Measurements from ENCODE around the gene TMEM109.
"Not testable (repeated sequence)": the region's sequence is repeated elsewhere in the genome, so short reads cannot be mapped to it uniquely, and the experiment has no call there.

TMEM109 gene

DNA sequence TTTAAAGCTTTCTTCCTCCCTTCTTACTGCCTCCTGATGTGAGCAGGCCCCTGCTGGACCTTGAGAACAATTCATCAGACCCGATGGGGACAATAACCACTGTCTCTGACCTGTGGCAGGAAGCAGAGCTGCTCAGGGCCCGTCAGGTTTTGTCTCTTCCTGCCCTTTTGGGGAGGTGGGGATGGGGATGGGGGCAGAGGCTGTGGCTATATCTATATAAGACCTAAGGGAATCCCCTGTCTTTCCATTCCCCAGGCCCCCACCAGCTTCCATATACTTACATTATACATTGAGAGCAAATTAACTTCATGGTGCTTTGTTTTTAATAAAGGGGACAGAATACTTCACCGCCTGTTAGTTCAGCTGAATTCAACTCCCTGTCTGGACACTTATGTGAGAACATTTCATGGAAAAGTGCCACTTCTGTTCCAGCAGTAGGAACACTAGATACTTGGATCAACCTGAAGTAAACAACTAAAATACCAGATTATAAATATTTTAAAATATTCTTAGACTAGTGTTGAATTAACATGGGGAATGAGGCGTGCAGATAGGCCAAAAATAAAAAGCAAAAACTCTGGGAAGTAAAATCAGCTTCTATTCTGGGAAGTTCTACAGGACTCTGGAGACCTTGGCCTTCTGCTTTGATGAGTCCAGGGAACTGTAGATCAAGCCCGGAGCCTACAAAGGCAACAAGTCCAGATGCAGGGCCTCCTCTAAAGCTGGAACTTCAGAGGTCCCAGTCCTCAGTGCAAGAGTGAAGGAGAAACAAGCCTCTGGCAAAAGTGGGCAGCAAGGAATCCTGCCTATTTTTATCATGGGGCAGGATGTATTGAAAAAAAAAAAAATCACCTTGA, 35.5 kb upstream of the TMEM109 start:
- no peak for DNase-seq (ENCODE audit: low read depth)

DNA sequence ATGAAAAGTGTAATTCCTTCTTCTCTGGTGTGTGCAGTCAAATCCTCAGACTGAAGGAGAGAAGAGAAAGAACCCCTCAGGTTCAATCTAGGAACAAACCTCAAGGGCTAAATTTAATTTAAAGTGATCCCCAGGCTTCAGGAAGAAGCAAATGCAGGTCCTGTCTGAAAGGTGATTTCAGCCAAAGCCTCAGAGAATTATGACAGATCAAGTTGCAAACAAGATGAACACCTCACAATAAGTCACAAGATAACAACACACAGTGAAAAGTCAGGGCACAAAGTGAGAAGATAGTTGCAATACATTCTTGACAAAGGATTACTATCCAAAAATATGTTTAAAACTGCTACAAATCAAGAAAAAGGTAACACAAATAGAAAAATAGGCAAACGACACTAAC, 34.9 kb upstream of the TMEM109 start:
- no peak for DNase-seq (ENCODE audit: low read depth)

DNA sequence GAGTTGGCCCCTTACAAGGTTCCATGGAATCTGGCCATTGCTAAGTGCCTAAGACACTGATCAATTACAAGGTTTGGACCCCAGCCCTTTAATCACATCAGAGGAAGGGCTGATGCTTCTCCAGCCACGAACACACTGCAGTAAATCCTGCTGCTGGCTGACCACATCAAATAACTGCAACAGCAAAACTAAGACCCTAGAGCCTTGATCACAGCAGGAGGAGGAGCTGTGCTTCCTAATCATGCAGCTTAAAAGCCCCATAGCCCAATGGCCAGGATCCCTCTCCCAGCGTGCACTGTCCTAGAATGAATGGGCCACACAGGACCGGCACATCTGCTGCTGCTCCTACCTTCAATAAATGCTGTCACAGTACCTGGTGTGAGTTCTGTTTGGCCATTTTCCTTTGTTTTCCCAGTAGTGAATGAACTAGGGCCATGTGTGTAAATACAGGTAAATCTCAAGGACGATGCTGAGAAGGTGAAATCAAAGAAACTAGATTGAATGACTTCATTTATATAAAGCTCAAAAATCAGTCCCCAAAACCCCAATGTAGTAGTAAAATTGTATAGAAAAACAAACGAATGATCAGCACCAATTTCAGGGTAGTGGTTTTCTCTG, 33.9 kb upstream of the TMEM109 start:
- no peak for DNase-seq (ENCODE audit: low read depth)

DNA sequence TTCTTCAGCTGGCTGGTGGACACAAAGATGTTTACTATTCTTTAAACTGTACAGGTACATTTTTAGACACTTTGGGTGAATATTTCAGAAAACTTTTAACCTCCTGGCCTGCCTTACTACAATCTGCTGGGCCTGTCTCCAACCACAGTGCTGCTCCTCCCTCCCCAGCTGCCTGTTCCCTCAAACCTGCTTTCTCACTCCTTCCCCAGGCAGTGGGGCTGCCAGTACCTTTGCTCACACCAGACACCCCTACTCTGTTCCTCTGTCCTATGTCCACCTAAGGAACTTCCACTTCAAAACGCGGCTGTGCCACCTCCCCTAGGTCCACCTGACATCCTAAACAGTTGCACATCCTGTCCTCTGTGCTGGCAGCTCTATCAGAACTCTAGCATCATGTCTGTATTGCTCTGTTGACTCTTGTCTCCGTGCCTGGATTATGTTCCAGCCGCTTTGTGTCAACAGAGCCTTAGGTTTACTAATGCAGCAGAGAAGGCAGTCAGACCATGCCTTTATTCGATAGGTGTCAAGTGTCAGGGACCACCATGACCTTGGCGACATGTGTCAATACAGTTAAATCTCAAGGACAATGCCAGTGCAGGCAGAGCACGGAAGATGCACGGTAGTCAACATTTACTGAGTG, 33.2 kb upstream of the TMEM109 start:
- no peak for DNase-seq (ENCODE audit: low read depth)

DNA sequence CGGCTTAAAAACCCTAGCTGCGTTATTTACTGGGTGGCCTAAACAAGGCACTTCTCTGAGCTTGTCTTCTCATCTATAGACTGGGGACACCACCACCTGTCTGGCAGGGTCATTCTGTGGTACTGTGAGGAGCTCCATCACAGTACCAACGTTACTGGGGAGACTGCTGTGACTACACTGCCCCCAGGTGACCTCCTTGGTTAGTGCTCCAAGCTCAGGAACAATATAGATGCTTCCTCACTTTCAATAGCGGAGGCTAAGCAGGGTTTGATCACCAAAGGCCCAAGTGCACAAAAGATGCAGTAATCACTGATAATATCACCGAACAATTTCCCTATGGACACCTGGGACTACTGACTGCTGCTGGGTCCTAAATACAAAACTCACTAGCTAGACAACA, 26.4 kb upstream of the TMEM109 start:
- no peak for DNase-seq (ENCODE audit: low read depth)

DNA sequence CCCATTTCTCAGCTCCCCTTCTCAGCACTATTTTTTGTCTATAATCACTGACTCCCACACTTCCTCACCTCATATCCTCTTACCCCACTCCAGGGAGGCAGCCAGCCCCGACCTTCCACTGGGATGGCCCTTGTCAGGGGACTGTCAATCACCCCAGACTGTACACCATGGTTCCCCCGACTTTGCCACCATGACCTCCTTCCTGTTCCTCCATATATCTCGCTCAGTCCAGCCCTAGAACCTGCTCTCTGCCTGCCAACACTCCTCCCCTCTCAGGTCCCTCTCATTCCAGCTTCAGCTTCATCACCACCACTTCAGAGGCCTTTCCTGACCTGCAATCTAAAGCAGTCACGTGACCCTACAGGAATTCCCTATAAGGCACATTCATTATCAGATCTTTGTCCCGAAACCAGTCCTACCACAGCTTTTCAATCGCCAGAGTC, 24.1 kb upstream of the TMEM109 start:
- no peak for DNase-seq (ENCODE audit: low read depth)

DNA sequence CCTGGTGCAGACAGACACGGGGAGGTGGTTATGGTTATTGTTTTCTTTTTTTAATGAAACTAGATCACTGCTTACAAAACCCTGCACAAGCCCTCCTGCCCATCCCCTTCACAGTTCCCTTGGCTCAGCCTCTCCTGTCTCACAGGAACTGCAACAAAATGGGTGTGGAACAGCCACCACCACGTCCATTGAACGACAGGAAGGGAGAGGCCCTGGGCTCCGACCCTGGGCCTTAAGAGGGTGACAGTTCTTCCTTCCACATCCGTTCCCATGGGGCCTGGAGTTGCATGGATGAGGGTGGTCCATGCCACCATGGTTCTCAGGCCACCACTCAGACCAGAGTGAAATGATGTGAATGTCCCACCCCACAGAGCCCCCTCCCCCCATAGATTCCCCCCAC, 23.3 kb upstream of the TMEM109 start:
- DNase-seq (ENCODE audit: low read depth) = peak; percentile 68

DNA sequence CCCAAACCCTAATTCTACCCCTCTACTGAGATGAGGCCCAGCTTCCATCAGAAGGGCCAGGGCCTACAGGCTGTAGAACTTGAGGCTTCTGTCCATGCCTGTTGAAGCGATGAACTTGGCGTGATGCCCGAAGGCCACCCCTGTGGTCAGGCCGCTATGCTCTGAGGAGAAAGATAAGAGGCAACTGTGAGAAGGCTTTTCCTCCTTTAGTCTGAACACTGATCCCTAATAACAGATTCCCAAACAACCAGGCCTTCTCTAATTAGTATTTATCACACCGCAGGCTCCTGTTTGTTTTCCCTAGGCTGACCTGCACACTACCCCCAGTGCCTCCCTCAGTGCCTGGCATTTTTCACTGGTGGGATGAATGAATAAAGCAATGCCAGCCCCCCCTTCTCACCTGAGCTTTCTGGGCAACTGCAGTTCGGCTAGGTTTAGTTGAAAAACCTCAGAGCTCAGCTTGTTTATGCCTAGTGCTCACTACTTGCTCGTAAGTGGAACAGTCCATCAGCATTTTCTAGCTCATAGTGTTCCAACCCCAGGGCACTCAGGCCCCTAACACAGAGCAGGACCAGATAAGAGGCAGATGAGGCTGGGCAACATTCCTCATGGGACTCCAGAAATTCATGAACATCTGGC, 22.7 kb upstream of the TMEM109 start:
- DNase-seq (ENCODE audit: low read depth) = peak; percentile 85

DNA sequence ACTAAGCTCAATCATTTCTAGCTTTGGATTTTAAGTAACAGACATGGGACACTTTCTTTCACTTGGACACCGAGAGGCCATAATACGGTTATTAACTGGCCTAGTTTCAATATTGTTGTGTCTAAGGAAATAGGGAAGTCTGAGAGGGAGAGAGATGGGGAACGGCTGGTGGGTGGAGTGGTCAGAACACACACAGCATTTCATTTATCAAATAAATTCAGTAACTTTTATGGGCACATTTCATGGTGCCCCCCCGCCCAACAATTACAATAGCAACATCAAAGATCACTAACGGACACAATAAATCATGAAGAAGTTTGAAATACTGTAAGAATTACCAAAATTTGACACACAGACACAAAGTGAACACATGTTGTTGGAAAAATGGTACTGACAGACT, 18.3 kb upstream of the TMEM109 start:
- no peak for DNase-seq (ENCODE audit: low read depth)

DNA sequence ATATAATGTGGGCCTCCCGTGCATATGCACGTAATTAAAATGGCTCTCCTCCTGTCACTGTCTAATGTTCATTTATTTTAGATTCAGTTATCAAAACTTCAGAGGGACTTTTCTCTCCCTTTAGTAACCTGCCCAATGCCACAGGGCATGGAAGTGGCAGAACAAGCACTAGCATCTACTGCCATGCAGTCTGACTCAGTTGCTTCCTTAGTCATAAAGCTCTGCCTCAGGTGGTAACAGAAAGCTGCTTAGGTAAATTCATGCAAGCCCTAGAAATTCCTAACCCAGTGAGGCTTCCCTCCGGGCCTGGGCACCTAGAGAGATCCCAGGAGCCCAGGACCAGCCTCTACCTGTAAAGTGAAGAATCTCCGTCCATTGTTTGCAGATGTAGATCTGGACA, 16.5 kb upstream of the TMEM109 start:
- DNase-seq (ENCODE audit: low read depth) = no peak

DNA sequence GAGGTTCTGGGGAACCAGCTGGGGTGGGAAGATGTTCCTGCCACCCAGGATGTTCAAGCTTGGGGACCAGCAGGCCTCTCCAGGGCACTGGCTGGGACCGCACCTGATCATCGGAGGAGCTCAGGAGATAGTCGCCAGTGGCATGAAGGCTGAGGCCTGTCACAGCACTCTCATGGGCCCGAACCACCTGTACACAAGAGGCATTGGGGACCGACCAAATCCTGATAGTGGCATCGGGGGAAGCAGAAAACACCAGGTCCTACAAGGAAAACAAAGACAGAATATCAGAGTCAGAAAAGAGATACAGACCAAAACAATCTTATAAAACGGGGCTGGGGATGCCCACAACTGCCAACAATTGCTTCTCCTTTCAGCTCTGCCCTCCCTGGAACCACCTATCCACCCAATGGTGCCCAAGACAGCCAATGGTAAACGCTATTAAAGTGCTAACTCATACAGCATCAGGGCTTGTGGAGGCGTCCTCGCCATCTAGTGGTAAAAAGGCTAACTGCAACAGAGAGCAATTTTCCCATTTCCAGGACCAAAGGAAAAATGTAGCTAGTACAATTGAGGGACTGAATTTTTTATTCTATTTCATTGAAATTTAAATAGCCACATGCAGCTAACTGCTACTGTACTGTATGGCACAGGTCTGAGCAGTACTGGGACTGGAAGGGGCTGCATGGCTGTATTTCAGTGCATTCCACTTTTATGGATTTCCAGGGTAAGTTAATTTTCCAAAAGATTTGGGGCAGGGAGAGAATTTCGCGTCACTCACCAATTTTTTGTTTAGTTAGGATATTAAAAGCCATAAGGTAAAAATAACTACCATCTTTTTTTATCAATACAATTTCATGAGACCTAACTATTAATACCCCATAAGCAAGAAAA, 14.7 kb upstream of the TMEM109 start:
- DNase-seq (ENCODE audit: low read depth) = no peak

DNA sequence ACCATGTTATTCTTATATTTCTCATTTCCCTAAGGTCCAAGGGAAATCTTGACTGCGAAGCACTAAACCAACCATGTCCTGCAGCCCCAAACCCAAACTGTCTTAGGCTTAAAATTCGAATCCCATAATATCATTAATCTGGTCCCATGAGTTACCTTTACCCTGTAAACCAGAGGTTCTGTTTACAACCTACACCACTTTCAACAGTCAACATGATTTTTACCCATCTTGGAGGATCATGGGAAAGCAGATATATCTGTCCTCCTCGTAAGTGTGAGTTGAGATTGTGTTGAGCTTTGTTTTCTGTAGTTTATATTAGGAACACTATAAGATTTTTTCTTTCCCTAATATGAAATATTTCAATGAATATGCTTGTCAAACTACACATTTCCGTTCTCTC, 14.0 kb upstream of the TMEM109 start:
- DNase-seq (ENCODE audit: low read depth) = no peak

DNA sequence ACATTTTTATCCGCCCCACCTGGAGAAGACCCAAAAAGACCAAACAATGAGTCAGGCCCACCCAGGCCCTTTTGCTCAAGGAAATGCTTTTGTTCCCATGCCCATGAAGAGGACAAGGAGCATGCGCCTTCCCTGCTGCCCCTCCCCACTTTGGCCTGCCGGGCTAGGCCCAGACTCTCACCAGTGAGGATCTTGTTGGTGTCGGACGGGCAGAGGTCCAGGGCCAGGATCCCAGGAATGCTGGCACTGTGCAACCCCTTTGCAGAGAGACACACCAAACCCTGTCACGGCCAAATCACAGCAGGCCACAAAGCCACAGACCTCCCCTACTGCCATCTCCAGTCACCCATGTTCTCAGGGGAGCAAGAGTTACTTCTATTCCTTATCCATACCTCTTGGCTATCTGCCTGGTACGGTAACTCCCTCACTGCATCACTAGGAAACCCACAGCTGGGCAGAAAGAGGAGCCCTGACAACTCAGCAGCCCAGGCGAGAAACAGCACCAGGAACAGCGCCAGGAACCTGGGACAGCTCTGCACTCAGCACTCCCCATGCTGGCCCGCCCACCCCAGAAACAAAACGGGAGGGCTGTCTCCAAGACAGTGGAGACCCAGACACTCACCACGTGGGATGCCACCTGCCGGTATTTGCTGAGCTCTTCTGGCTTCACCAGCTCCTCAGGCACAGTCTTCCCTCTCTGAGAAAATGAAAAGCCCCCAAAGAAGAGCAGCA, 13.1 kb upstream of the TMEM109 start:
- no peak for DNase-seq (ENCODE audit: low read depth)

DNA sequence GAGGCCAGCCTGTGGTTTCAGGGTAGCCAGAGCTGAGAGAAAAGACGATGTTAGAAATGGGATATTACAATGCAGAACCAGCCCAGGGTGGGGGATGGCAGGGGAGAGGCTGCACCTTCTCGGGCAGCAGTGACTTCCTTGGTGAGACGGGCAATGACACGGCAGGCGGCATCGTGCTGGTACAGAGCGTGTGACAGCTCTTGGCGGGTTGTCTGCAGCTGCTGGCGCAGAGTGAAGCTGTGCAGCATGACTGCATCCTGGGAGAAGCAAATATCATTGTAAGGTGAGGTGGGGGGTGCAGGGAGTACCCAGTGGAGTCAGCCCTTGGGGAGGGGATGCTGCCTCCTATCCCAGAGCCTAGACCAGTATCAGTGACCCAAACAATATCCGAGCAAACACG, 11.3 kb upstream of the TMEM109 start:
- no peak for DNase-seq (ENCODE audit: low read depth)

DNA sequence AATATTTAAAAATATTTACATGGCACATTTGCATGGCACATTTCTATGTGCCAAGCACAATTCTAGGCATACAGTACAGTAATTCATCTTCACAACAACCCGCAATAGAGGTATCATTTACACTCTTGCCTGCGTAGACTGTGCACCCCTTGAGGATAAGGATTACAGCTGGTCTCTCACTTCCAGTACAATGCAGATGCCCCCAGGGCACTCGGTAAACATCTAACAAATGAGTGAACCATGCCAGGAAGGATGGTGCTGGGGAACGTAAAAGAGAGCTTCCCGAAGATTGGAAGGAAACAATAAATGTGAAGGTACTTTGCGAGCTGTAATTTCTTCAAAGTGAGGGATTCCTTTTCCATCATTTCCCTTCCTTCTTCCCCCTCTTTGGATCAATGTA, 8.9 kb upstream of the TMEM109 start:
- no peak for DNase-seq (ENCODE audit: low read depth)

DNA sequence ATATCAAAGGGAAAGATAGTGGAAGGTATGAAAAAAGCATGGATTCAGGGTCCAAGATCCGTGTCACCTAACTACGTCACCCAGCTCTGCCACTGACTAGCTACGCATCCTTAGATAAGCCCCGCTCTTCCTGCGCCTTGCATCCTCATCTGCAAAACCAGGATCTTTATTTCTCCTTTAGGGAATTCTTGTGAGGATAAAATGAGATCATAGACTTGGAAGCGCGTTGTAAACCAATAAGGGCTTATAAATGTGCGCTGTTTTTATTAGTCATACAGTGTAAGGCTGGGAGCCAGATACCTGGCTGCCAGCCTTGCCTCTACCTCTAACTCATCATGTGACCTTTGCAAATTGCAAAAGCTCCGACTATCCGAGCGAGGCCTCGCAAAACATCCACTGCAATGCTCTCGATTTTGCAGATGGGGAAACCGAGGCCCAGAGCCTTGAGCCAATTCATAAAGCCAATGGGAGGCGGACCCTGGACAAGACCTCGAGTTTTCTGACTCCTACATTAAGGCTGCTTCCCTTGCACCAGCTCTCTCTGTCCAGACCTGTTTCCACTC, 8.3 kb upstream of the TMEM109 start:
- DNase-seq (ENCODE audit: low read depth) = no peak

DNA sequence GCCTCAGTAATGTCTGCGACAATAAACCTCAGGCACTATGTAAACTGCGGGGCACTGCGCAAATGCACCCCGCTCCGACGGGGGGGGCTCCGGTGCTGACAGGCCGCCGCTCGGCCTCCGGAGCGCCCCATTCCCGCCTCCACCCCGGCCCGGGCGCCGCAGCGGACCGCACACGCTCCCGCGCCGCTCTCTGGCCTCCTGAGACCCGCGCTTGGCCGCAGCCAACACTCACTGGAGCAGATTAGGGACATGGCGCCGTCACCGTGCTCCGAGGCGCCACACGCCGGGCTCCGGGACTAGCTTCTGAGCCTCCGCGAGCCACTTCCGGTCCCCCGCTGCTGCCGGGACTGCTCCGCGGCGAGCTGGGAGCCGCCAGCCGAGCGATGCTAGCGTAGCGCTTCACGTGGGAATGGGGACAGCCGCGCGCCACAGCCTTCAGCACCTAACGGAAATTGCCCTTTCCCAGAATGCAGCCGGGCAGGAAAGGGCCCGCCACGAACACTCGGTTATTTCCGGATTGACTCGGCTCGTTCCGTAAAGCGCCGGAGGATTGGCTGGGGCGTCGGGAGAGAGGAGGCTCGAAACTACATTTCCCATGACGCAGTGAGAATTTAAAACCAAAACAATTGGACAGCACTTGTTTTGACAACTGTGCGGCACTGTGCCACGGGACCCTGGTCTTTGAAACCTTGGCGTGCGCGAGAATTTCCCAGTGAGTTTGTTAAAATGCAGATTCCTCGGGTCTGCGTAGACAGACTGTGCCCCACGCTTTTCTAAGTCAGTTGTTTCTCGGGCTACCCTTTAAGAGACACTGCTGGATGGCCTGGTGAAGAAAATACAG, 7.6 kb upstream of the TMEM109 start, which contains the start of gene PRPF19:
Gene PRPF19, minus strand, starts transcription at position 454 of the 841 bp plus-strand sequence. Its CDS starts 203 bp downstream, at position 251.
- DNase-seq (ENCODE audit: low read depth) = peak; percentile 81

DNA sequence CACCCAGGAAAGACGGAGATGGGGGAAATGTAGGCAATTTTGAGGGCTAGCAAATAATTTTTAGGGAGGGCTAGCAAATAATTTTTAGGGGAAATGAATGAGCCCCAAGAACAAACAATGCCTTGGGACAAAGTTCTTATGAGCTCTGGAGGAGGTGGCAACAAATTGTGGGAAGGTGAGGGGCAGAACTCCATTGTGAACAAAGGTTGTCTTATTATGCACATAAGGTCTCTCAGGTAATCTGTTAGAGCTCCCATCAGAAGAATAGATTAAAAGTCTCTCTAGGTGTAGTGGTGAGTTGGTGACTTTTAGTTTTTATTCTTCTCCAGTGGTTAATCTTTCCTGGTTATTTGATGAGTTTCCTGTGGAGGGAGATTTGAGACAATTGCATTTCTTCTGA, 5.2 kb upstream of the TMEM109 start:
- DNase-seq (ENCODE audit: low read depth) = no peak

DNA sequence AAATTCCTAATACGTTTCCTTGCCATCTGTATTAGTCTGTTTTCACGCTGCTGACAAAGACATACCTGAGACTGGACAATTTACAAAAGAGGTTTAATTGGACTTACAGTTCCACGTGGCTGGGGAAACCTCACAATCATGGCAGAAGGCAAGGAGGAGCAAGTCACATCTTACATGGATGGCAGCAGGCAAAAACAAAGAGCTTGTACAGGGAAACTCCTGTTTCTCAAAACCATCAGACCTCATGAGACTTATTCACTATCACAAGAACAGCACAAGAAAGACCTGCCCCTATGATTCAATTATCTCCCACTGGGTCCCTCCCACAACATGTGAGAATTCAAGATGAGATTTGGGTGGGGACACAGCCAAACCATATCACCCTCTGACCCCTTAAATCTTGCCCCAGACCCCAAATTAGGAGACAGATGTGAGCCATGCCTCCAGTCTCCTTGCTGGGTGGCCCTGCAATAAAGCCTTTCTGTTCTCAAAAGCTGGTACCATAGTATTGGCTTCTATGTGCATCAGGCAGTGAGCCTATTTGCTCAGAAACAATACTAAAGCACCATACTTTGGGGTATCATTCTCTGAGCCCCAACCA, 4.2 kb upstream of the TMEM109 start:
- DNase-seq (ENCODE audit: low read depth) = not testable (repeated sequence)
